ENCODE data around the gene ZNF385B. TPM values are rescaled to one million over a fixed set of nuclear protein-coding genes. Genes with fewer than 3 reads are reported as not detected.
A peak's percentile ranks its signal among the peaks of the same experiment; 100 is the strongest.

The ZNF385B gene
- total RNA-seq, 1 experiment from 2014 or later = 2.2 TPM

GRCh38 chr2:179417436-179417949, 443.9 kb downstream of the ZNF385B start:
- ATAC-seq (no peak), DNase-seq (ENCODE audit: low spot score) (no peak)
- ChIA-PET CTCF (no interaction called here), POLR2A (no interaction called here)
- Mint-ChIP-seq H3K27me3 (ENCODE audit: low read depth) (no peaks in the 10 kb centered on the region), H3K27ac (no peak overlapping the region), H3K4me1 (no peaks in the 10 kb centered on the region), H3K4me3 (no peak overlapping the region), H3K9me3 (peaks cover 5% of the 10 kb centered on the region), H3K36me3 (no peaks in the 10 kb centered on the region)
- TF ChIP-seq PRDM15 (CRISPR knock-in tag; IDR thresholded peaks at IDR 0.05) = no peak
- TF ChIP-seq E2F5 (CRISPR knock-in tag; IDR thresholded peaks at IDR 0.05) = no peak

- ChIA-PET POLR2A (no interaction called here), CTCF (interaction anchor here (2.2 to 2.5 kb wide), 2 partner anchors 12 to 193 kb away, joined by 8 to 27 read pairs; no protein-coding TSS in a partner anchor)
- DNase-seq (ENCODE audit: low spot score) (no peak), ATAC-seq (no peak)
- Mint-ChIP-seq H3K27ac (no peak overlapping the region), H3K4me3 (no peak overlapping the region), H3K27me3 (ENCODE audit: low read depth) (no peaks in the 10 kb centered on the region), H3K4me1 (no peaks in the 10 kb centered on the region; the same call in none of the 2 replicates), H3K9me3 (peaks cover 5% of the 10 kb centered on the region), H3K36me3 (no peaks in the 10 kb centered on the region)
- TF ChIP-seq ATF3 (CRISPR knock-in tag; conservative IDR thresholded peaks at IDR 0.05) = no peak
- no peak for TF ChIP-seq HMGXB4 (CRISPR knock-in tag; IDR thresholded peaks at IDR 0.05)
- no peak for TF ChIP-seq ETV6 (CRISPR knock-in tag; IDR thresholded peaks at IDR 0.05)
- TF ChIP-seq TEAD4 (CRISPR knock-in tag; IDR thresholded peaks at IDR 0.05) = no peak
- TF ChIP-seq E2F5 (CRISPR knock-in tag; IDR thresholded peaks at IDR 0.05) = no peak
- TF ChIP-seq SMAD3 (CRISPR knock-in tag; IDR thresholded peaks at IDR 0.05; ENCODE audit: borderline replicate concordance) = no peak
Observed at GRCh38 chr2:179412112-179412511, 449.3 kb downstream of the ZNF385B start.

- Mint-ChIP-seq H3K9me3 (no peaks in the 10 kb centered on the region), H3K36me3 (no peaks in the 10 kb centered on the region), H3K4me1 (no peaks in the 10 kb centered on the region; the same call in none of the 2 replicates), H3K4me3 (no peak overlapping the region), H3K27me3 (ENCODE audit: low read depth) (no peaks in the 10 kb centered on the region), H3K27ac (no peak overlapping the region)
- ATAC-seq (peak; percentile 94), DNase-seq (ENCODE audit: low spot score) (peak; percentile 45)
- POLR2A ChIA-PET = interaction anchor here (0.6 kb wide), 1 partner anchor 262 kb away, joined by 4 read pairs; no protein-coding TSS in a partner anchor
- TF ChIP-seq USF2 (CRISPR knock-in tag; IDR thresholded peaks at IDR 0.05) (no peak), CTCF (IDR thresholded peaks at IDR 0.05) (peak; percentile 72)
- CTCF ChIA-PET = interaction anchor here (0.6 to 2.5 kb wide), 28 partner anchors 10 to 667 kb away, joined by 3 to 27 read pairs (median 3); no protein-coding TSS in a partner anchor
Observed at GRCh38 chr2:179410552-179411356, 450.7 kb downstream of the ZNF385B start.
